Measurements from ENCODE around the gene RABL3.
"Not testable (repeated sequence)": the region's sequence is repeated elsewhere in the genome, so short reads cannot be mapped to it uniquely, and the experiment has no call there.

The RABL3 gene

GRCh38 chr3:120642368-120642948 lies 99.9 kb downstream of the RABL3 start:
- DNase-seq (ENCODE audit: low spot score), result no peak

- no peak for DNase-seq (ENCODE audit: low spot score)
Measured at GRCh38 chr3:120641696-120642246, 100.5 kb downstream of the RABL3 start.

- peak; percentile 65 for DNase-seq (ENCODE audit: low spot score)
Measured at GRCh38 chr3:120640231-120640630, 102.1 kb downstream of the RABL3 start.

GRCh38 chr3:120638820-120639219 lies 103.5 kb downstream of the RABL3 start:
- DNase-seq (ENCODE audit: low spot score), result not testable (repeated sequence)

GRCh38 chr3:120637851-120638559 lies 104.3 kb downstream of the RABL3 start:
- no peak for DNase-seq (ENCODE audit: low spot score)

GRCh38 chr3:120636795-120637401 lies 105.4 kb downstream of the RABL3 start:
- DNase-seq (ENCODE audit: low spot score), result no peak
